Uterus (tissue), 2 donors: ENCODE results near the gene ZYX.

Experiments
- POLR2A ChIP-seq, 2 donors: fragments of 450-650 bp; IDR thresholded peaks; one replicate each; pipeline ENCODE4 v1.6.1; 2016; ENCODE audit warnings: antibody characterized with exemption in 2 of 2, mild to moderate bottlenecking in 1 of 2, moderate library complexity in 1 of 2
- TF ChIP-seq, protein P1 (sequence below), 4 experiments: fragments of 200-600 bp in 2 of 4; fragments of 450-650 bp in 2 of 4; sonication (generic) in 2 of 4; IDR thresholded peaks; one replicate each; pipeline ENCODE4 v1.5.1; 2016 to 2019; ENCODE audit warnings: antibody characterized with exemption in 4 of 4, mild to moderate bottlenecking in 2 of 4, moderate library complexity in 1 of 4

DNA sequence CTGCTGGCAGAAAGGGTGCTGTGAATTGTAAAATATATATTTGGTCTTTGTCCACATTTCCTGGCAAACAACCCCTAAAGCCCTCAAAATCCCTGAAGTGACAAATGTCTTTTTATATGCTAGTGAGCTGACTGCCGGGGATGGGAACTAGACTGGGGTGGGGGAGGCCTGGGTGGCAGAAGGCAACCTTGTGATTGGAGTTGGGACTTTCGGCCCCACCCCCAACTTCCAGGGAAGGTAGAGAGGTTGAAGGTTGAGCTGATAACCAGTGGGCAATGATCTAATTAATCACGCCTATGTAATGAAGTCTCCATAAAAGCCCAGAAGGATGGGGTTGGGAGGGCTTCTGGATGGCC lies 24.8 kb downstream of the ZYX start:
- TF ChIP-seq, protein P1, sequence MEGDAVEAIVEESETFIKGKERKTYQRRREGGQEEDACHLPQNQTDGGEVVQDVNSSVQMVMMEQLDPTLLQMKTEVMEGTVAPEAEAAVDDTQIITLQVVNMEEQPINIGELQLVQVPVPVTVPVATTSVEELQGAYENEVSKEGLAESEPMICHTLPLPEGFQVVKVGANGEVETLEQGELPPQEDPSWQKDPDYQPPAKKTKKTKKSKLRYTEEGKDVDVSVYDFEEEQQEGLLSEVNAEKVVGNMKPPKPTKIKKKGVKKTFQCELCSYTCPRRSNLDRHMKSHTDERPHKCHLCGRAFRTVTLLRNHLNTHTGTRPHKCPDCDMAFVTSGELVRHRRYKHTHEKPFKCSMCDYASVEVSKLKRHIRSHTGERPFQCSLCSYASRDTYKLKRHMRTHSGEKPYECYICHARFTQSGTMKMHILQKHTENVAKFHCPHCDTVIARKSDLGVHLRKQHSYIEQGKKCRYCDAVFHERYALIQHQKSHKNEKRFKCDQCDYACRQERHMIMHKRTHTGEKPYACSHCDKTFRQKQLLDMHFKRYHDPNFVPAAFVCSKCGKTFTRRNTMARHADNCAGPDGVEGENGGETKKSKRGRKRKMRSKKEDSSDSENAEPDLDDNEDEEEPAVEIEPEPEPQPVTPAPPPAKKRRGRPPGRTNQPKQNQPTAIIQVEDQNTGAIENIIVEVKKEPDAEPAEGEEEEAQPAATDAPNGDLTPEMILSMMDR (IDR thresholded peaks at IDR 0.05), result no peak
- TF ChIP-seq POLR2A (IDR thresholded peaks at IDR 0.05), result no peak
